ENCODE data around the gene GDF7.

GDF7 gene

DNA sequence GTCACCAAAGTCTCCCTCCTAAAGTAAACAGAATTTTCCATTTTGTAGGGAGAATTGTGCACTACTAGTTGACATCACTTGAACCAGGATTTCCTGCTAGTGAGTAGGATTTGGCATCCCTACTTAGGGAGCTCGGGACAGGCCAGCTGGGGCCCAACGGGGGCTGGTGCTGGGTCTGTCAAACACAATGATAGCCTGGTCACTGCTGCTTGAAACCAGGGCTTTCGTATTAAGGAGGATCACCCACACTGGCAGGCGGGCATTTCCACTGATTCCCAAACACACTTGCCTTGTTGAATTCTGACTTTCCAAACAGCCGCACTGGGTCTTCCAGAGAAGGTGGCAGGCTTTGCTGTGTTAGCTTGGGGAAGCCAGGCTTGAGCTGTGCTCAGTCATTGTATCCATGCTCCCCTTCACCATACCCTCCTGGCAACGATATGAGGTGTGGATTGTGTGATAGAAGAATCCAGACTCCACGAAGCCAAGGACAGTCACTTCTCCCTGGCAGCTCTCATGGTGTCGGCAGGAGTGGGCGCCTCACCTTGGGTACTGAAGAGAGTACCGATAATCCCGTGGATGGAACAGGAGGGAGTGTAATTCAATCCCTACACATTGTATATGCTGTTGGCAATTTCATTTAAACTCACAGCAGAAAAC lies 7.5 kb downstream of the GDF7 start:
- no peak for DNase-seq (ENCODE audit: low read depth in 2 of 2)

DNA sequence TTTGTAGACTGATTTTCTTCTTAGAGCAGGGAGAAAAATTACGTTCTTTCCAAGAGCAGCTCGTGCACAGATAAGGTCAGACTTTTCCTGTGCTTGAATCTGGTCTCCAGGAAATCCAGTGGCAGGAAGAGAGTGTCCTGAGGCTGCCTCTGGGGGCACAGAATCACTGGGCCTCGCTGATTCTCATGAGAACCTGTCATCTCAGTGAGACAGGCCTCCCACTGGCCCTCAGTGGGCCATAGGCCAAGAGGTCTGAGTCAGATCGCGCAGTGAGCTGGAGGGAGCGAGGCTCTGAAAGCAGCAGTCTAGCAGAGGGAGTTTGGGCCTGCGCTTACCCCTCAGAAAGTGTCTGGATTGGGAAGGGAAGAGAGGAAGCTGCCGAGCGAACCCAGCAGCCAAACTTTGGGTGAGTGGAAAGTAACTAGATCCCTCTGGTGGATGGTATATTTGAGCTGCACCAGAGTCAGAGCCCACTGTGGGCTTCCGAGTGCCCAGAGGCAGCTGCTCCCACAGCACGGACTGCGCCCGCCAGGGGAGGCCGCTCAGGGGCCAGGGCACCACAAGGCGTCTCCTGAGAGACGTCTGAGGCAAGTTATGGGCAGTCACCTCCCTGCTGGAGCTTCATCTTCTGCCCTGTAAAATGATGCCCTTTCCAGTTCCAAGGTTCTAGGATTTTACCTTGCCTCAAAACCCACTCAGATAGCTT lies 8.2 kb downstream of the GDF7 start:
- DNase-seq (ENCODE audit: low read depth in 2 of 2), result no peak

DNA sequence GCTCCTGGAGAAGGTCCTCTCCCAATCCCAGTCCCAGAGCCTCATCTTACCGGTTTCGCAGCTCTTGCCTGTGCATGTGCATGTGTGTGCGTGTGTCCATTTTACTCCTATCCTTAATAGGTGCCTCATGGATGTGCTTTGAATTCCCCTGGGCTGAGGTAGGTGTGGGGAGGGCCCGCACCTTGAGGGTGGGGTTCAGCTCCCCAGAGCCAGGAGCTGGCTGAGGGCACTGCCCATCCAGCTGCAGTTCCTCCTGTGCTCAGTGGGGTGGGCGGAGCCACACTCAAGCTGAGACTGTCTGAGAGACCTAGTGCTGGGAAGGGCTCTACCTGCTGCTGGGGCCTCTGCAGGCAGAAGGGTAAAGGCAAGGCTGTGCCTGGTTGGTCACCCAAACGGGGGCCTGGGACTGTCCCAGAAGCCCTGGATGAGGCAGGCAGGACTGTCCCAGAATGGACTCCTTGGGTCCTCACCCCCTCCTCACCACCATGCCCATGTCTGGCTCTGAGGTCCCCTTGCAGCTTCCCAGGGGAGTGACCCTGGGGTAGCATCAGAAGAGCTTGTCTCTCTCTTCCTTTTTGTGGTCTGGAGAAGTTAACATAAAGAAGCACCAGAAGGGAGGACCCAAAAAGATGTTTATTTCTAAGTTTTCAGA lies 8.9 kb downstream of the GDF7 start:
- DNase-seq (ENCODE audit: low read depth in 2 of 2), result no peak

DNA sequence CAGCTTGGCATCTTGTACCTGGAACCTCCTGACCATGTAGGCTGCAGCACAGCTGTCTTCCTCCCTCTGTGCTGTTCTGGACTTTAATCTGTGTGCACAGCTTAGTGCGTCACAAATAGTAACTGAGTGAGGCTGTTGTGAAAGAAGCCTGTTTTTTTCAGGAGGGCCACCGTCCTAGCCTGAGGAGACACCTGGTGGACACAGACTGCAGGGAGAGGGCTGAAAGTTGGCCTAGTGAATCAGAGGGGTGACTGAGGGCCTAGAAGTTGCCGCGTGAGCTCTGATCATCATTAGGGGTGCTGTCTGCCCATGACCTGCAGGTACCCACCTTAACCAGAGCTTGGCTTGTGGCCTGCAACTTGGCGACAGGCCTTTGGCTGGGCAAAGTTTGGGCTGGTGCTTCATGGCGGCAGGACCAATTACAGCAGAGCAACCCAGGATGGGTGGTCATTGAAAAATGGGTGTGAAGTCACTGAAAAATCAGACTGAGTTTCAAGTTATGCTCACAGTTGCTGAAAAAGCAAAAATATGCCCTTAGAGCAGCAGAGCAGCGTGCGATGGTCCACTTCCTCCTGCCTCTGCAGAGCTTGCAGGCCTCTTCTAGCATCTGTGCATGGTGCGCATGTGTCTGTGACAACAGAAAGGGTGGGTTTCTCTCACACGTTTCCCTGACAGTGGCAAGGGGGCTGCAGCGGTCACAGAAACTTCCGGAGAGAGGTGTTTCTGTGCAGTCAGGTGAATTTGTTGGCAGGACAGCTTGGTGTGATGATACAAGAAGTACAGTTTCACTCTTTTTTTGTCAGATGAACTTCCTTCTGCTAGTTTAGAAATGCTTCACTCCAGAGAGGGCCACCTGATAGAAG lies 9.6 kb downstream of the GDF7 start:
- DNase-seq (ENCODE audit: low read depth in 2 of 2), result no peak

DNA sequence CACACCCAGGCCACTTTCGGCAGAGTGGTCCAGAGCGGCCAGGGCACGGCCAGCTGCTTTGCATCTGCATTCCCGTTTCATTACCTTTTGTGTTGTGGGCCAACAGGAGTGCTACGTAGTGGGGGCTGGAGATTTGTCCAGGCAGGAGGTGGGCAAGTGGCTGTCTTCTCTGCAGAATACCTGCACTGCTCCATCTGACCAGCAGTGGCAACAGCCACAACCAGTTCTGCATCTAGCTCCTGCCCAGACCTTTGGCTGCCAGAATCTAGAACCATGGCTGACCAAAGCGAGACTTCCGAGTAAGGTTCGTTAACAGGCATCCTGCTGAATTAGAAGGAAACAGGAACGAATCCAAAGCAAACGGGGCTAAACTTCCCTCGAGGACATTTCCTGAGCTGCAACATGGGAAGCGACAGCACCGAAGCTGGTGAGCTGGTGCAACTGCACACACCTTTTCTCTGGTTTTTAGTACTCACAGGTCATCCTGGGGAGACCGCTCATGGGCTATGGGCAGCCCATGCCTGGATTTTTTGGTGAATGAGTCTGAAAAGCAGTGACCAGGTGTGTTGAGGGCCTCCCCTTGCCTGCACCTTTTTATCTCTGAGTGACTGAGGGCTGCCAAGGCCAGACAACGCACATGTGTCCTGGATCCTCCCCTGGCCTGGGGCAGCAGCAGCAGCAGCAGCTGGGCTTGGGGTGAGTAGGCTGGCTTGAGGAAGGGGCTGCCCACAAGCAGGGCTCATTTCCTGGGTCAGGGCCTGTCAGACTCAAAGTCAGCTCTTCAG lies 10.5 kb downstream of the GDF7 start:
- no peak for DNase-seq (ENCODE audit: low read depth in 2 of 2)

DNA sequence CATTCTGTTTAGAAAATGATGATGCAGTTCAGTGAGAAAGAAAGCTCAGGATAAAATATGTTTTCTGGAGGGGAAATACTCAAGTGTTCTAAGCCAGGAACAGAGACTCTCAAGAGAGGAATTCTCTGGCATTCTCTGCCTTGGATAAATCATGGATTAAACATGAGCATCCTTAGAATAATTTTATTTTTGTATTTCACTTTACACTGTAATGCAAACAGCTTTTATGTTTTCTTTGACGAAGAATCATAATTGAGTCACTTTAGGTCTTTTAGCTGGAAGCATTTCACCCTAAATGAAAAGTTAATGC lies 11.1 kb downstream of the GDF7 start:
- no peak for DNase-seq (ENCODE audit: low read depth in 2 of 2)

DNA sequence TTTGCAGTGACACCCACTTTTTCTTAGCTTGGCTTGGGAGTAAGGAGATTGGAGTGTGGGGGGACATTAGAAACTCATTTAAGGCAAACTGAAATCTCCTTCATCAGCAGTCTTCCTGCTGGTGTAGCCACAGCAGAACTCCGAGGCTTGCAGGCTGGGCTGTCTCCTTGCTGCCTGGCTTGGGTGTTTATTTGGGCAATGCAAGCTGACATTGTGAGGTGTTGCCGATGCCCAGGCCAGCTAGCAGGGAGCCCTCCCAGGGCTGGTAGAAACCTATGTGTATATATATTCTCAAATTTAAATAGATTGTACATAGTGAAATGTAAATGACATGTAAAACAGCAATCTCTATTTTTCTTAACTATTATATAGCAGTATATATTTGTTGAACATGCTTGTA lies 11.8 kb downstream of the GDF7 start:
- DNase-seq (ENCODE audit: low read depth in 2 of 2), result no peak

DNA sequence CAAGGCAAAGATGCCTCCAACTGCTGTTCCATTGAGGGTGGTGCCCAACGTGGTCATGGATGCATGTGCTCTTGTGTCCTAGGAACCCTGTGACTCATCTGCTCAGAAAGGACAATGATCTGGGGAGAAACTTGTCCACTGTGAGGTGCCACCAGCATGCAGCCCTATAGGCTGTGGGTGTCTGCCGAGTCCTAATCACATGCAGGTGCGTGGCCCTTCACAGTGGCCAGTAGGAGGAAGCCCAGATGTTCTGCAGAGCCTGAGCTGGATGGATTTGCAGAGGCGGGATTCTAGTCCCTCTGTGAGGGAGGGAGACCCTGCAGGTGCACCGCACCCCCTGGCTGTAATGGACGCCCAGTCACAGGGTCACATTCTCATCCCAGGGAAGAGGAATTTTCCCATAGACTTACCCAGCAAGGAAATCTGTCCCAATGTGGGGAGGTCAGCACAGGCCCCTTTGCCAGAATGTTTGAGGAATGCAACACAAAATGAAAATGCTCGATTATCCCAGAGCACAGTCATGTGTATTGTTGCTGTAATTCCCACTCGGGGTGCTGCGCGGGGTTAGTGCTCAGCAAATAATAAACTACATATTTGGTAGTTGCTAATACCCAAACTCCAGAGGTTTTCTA lies 13.9 kb downstream of the GDF7 start:
- DNase-seq (ENCODE audit: low read depth in 2 of 2), result no peak

DNA sequence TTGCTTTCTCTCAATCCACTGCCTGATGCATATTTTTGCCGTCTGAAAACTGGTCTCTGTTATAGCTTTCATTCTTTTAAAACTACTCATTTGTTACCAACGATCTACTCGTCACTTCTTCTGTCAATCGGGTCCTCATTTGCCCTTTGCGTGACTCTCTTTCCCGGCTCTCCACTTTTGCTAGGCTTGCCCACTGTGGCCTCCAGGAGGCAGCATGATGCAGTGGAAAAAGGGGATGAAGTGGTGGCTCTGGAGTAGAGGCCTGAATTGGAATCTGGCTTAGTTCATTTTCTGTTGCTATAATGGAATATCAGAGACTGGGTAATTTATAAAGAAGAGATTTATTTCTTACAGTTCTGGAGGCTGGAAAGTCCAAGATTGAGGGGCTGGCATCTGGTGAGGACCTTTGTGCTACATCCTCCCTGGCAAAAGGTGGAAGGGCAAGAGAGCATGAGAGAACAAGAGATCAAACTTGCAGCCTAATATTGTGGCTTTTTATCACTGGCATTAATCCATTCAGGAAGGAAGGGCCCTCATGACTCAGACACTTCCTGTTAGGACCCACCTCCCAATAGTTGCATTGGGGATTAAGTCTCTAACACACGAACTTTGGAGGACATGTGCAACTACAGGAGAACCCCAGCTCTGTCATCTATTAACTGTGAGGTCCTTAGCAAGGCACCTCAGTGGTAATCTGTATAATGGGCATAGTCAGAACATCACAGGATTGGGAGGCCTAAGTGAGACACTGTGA lies 15.4 kb downstream of the GDF7 start:
- DNase-seq (ENCODE audit: low read depth in 2 of 2), result no peak

DNA sequence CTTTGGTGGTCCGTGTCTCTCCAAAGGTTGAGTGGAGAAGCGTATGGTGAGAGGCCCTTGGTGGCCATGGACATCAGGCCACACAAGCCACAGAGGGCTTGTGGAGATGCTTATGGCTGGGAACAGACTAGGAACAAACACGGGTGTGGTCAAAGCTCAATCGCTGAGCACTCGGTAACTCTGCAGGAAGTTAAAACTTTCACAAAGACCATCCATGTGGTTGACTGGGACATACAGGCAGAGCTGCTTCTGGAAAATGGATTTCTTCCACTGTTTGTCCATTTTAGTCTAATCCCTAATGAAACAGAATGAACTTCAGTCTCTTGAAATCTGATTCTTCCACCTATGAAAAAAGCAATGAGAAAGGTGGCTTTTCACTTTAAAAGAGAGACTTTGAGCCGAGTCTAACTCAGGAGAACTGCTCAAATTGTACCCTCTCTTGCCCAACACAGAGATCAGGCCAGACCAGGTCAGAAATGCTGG lies 17.7 kb downstream of the GDF7 start:
- no peak for DNase-seq (ENCODE audit: low read depth in 2 of 2)

DNA sequence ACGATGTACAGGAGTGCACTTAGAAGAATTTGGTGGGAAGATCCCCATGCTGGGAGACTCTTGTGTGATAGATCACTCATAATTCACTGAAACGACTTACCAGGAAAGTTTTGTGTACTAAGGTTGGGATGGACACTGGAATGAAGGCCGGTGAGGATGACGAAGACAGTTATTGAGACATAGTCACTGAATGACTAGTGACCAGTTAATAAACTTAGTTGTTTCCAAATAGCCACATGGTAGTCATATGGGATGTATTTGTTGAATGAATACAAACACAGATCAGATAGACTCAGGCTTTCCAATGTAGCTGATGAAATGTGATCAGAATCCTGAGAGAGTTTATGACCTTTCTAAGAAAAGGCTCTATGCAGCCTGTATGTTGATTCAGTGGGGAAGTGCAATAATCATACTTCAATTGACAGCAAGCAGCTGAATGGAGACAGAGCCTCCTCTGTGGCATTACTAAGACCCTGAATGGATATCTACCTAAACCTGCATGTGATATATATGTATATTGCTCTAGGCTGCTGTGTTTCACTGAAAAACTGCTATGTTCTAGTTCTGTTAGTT lies 20.4 kb downstream of the GDF7 start:
- no peak for DNase-seq (ENCODE audit: low read depth in 2 of 2)

DNA sequence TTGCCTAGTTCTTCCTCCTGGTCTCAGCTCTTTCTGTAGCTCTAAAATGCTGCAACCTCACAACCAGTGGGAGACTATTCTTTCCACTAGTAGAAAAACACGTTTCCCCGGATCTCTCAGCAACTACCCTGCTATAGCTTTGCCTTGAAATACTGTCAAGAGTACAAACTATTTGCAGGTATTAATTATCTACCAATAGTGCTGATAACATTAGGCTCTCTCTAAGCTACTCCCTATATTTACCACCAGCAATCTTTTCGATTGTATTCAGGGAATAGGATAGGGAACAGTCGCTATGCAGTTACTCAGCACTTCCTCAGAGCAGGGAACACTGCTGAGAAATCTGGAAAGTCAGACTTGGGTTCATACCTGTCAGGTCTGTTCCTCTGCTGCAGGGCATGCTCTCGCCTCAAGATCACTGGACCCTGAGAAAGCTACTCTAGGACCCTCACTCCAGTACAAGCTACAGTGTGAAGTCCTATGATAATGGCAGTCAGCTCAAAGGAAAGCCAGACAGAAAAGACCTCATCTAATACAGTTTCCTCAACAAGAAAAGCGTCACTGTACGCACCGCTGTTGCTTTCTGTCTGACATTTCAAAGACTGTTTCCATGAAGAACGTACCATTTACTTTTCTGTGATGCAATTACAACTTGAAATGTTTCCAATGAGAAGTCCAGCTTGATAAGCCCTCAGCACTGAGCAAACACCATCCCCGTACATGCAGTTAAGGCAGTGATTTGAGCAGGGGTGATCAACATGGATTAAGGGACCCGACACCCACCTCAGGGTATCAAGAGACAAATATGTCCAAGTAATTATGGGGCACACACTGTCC lies 22.7 kb downstream of the GDF7 start:
- no peak for DNase-seq (ENCODE audit: low read depth in 2 of 2)

DNA sequence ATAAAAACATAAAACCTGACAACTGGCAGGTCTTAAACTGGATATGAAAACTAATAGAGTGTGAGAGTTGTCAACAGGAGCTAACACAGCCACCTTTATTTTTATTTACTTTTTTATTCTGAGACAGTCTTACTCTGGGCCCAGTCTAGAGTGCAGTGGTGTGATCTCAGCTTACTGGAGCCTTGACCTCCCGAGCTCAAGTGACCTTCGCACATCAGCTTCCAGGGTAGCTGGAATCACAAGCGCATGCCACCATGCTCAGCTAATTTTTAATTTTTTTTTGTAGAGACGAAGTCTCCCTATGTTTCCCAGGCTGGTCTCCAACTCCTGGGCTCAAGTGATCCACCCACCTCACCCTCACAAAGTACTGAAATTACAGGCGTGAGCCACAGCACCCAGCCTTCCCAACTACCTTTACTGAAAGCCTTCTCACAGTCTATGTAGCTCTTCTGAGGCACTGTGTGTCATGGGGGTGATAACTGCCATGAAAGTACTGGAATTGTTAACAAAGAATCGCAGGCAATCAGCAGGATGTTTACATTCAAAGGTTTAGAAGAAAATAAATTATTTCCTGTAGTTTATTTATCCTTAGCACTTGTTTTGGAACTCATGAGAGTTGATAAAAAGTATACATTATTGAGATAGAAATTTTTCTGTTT lies 24.3 kb downstream of the GDF7 start:
- no peak for DNase-seq (ENCODE audit: low read depth in 2 of 2)

DNA sequence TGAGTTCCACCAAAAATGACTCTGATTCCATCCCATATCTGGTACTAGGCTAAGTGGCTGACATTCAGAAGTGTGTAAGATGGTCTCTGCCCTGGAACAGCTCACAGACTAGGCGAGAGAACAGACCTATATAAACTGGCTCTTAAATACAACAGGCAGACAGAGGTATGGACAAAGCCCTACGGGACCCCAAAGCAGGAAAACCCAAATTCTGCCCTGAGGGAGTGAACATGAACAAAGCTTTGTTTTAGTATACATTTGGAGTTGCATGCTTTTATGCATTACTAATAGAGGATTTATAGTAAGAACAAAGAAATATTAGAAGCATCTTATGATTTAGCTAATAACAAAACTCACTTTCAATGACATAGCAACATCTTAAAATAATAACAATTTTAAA lies 25.1 kb downstream of the GDF7 start:
- DNase-seq (ENCODE audit: low read depth in 2 of 2), result no peak

DNA sequence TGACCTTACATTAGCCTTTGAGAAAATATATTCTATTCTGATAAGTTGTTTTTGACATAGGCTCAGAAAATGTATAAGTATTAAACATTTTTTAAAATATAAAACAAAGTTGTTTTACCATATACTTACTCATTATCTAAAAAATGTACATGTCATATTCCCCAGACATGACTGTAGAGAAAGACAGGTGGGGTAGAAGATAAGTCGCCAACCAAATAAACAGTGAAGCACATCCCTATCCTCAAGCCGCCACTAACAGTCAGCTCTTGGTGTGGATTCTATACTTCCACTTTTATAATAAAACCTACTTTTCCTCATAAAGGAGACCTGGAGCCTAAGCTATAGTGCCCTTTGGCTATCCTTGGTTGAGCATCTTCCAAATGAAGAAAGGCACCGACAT lies 26.4 kb downstream of the GDF7 start:
- DNase-seq (ENCODE audit: low read depth in 2 of 2), result no peak

DNA sequence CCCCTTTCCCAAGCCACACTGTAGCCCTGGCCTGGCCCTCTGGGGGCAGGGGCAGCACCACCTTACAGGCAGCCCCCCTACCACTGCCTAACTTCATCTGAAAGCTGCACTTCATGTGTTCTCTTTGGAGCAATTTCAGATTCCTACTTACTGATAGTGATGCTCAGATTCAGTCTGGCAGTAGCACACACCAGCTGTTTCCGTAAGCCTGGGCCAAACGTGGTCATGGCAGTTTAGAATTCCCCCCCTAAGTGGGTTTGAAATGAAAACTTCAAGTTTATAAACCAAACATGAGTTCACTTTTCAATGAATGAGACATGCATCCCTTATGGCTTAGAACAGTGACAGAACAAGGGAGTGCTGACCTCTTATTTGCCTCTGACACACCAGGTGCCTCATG lies 29.4 kb downstream of the GDF7 start:
- no peak for DNase-seq (ENCODE audit: low read depth in 2 of 2)

DNA sequence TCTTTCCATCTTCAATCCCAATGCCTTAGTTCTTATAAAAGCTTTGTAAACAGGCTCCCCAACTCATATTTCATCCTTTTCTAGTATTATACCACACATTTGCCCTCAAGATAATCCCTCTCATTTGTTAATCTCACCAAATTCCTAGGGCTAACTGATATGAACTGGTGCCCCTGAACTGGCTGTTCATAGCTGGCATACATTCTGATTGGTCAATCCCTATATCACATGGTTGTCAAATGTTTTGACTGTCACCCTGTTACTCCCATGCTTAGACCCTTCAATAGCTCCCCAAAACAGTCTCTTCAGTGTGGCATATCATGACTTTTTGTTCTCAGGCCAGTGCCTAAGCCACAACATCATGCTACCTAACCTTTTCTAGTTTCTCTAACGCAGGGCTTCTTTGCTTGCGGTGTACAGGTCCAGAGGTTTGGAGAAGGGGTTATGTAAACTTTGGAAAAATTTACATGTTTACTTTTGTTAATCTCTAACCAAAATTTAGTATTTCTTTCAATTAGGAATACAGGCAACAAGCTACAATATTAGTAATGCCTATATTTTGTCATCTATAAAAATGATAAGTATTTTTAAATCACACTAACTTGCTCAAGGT lies 30.5 kb downstream of the GDF7 start:
- DNase-seq (ENCODE audit: low read depth in 2 of 2), result no peak
